Omental fat pad (tissue), 4 donors: Measurements from ENCODE around the gene RRAGC. TPM values are rescaled to one million over a fixed set of nuclear protein-coding genes. Genes with fewer than 3 reads are reported as not detected.
"Not testable (repeated sequence)": the region's sequence is repeated elsewhere in the genome, so short reads cannot be mapped to it uniquely, and the experiment has no call there.

Experiments used
- ATAC-seq: fragments of 150-250 bp; one replicate; pipeline ENCODE4 v1.9.1; 2016; ENCODE audit warnings: mild to moderate bottlenecking, moderate library complexity; ENCODE audit not compliant: low FRiP score
- DNase-seq: peaks from one replicate; pipeline ENCODE4 v3.0.0-alpha.2; 2019; ENCODE audit warnings: low spot score
- CTCF ChIP-seq, 3 donors: fragments of 450-650 bp; IDR thresholded peaks; one replicate each; pipeline ENCODE4 v1.5.1; 2016 to 2017; ENCODE audit warnings: antibody characterized with exemption in 3 of 3, mild to moderate bottlenecking in 3 of 3, moderate library complexity in 2 of 3
- total RNA-seq, 4 donors: library from RNA; depleted of rRNA; stranded (reverse); fragments of >200 nt; gene quantifications; one replicate each; pipeline ENCODE4 v1.1.0, GENCODE V29; 2016

RRAGC gene
- total RNA-seq, 4 donors from 2014 or later: 29.6 to 57.7 (median 39.4) TPM

- DNase-seq: peak; percentile 61
- ATAC-seq: peak; percentile 78
- no peak for TF ChIP-seq CTCF (IDR thresholded peaks at IDR 0.05)
These were observed 575 bp downstream of the RRAGC start for GRCh38 chr1:38858833-38859560.

- no peak for TF ChIP-seq CTCF (IDR thresholded peaks at IDR 0.05)
- ATAC-seq (no peak), DNase-seq (no peak)
These were observed 6.8 kb downstream of the RRAGC start for GRCh38 chr1:38852780-38853179.

- no peak for DNase-seq
- no peak for ATAC-seq
- no peak for TF ChIP-seq CTCF (IDR thresholded peaks at IDR 0.05)
These were observed 11.5 kb downstream of the RRAGC start for GRCh38 chr1:38848071-38848470.

- ATAC-seq: no peak
- no peak for TF ChIP-seq CTCF (IDR thresholded peaks at IDR 0.05)
These were observed 13.4 kb downstream of the RRAGC start for GRCh38 chr1:38846210-38846609.

GRCh38 chr1:38845088-38845487, 14.5 kb downstream of the RRAGC start:
- ATAC-seq, DNase-seq: not testable (repeated sequence)

More at GRCh38 chr1:38846210-38846609, 13.4 kb downstream of the RRAGC start:
- no peak for DNase-seq

- no peak for ATAC-seq
- TF ChIP-seq CTCF (IDR thresholded peaks at IDR 0.05): no peak
- DNase-seq: no peak
These were observed 19.3 kb downstream of the RRAGC start for GRCh38 chr1:38840281-38840680.

GRCh38 chr1:38839363-38839762, 20.2 kb downstream of the RRAGC start:
- ATAC-seq: no peak
- TF ChIP-seq CTCF (IDR thresholded peaks at IDR 0.05): no peak
- no peak for DNase-seq

- not testable (repeated sequence) for ATAC-seq, DNase-seq
These were observed 23.3 kb downstream of the RRAGC start for GRCh38 chr1:38836316-38836715.
